HepG2 (cell line): ENCODE data around the gene TBC1D16. TPM values are rescaled to one million over a fixed set of nuclear protein-coding genes. Genes with fewer than 3 reads are reported as not detected.
A peak's percentile ranks its signal among the peaks of the same experiment; 100 is the strongest.

Source experiments
- ADNP ChIP-seq: sonication (generic); formaldehyde crosslinking; IDR thresholded peaks from 2 replicates; pipeline ENCODE4 v1.4.0; 2020; ENCODE audit warnings: missing genetic modification reagents
- AGO1 ChIP-seq: fragments of 200-400 bp; formaldehyde crosslinking; IDR thresholded peaks from 2 replicates; pipeline ENCODE4 v1.6.1; 2017; ENCODE audit warnings: mild to moderate bottlenecking, low read depth, low read length, moderate library complexity; ENCODE audit not compliant: poor library complexity, severe bottlenecking
- RFXAP ChIP-seq: sonication (generic); formaldehyde crosslinking; IDR thresholded peaks from 2 replicates; pipeline ENCODE4 v1.4.0; 2020; ENCODE audit warnings: missing genetic modification reagents, borderline replicate concordance
- RORA ChIP-seq: sonication (generic); formaldehyde crosslinking; IDR thresholded peaks from 2 replicates; pipeline ENCODE4 v1.5.0; 2020; ENCODE audit warnings: mild to moderate bottlenecking, missing genetic modification reagents, moderate library complexity
- SCMH1 ChIP-seq: sonication (generic); formaldehyde crosslinking; IDR thresholded peaks from 2 replicates; pipeline ENCODE4 v1.9.0; 2021; ENCODE audit warnings: missing genetic modification reagents, mild to moderate bottlenecking, borderline replicate concordance
- ZNF317 ChIP-seq: sonication (generic); formaldehyde crosslinking; IDR thresholded peaks from 2 replicates; pipeline ENCODE4 v1.5.0; 2020; ENCODE audit warnings: mild to moderate bottlenecking, missing genetic modification reagents
- ZNF331 ChIP-seq: sonication (generic); formaldehyde crosslinking; IDR thresholded peaks from 2 replicates; pipeline ENCODE4 v1.4.0; 2020; ENCODE audit warnings: missing genetic modification reagents
- polyA plus RNA-seq, 8 experiments: library from polyadenylated mRNA; depleted of rRNA in 3 of 8; stranded (reverse) in 7 of 8; unstranded in 1 of 8; fragments of >200 nt; fragmentation: Illumina TruSeq in 4 of 8; extraction: Trizol in 4 of 8; gene quantifications; 2 replicates each; pipeline versions ENCODE4 v1.2.1 to v1.2.3, GENCODE V29; 2011 to 2016; ENCODE audit warnings: low read depth in 4 of 8, missing spikeins in 1 of 8, mixed read lengths in 1 of 8; ENCODE audit not compliant: insufficient read depth in 1 of 8
- total RNA-seq, 5 experiments: library from RNA; depleted of rRNA; stranded (reverse); fragments of >200 nt; fragmentation: Illumina TruSeq; extraction: Trizol; gene quantifications; 2 replicates each; pipeline ENCODE4 v1.2.3, GENCODE V29; 2016; ENCODE audit warnings: low read depth in 1 of 5
- TF ChIP-seq, protein P1 (sequence below): sonication (generic); formaldehyde crosslinking; IDR thresholded peaks from 2 replicates; pipeline ENCODE4 v1.4.0; 2020; ENCODE audit warnings: missing genetic modification reagents
- TF ChIP-seq, protein P2 (sequence below): sonication (generic); formaldehyde crosslinking; IDR thresholded peaks from 2 replicates; pipeline ENCODE4 v1.8.0; 2022; ENCODE audit warnings: missing genetic modification reagents, mild to moderate bottlenecking, moderate library complexity, borderline replicate concordance
- TF ChIP-seq, protein P3 (sequence below): sonication (generic); formaldehyde crosslinking; IDR thresholded peaks from 2 replicates; pipeline ENCODE4 v1.8.0; 2022; ENCODE audit warnings: low read depth, missing genetic modification reagents
- TF ChIP-seq, protein P4 (sequence below): sonication (generic); formaldehyde crosslinking; IDR thresholded peaks from 2 replicates; pipeline ENCODE4 v1.4.0; 2020; ENCODE audit warnings: mild to moderate bottlenecking, missing genetic modification reagents
- TF ChIP-seq, protein P5 (sequence below): sonication (generic); formaldehyde crosslinking; IDR thresholded peaks from 2 replicates; pipeline ENCODE4 v1.4.0; 2020; ENCODE audit warnings: missing genetic modification reagents

The TBC1D16 gene
- total and polyA plus RNA-seq, 2 of the 13 experiments (the other 11 are each of a cell fraction or from before 2014, with no cell fraction given): 14.9 to 24.9 TPM

DNA sequence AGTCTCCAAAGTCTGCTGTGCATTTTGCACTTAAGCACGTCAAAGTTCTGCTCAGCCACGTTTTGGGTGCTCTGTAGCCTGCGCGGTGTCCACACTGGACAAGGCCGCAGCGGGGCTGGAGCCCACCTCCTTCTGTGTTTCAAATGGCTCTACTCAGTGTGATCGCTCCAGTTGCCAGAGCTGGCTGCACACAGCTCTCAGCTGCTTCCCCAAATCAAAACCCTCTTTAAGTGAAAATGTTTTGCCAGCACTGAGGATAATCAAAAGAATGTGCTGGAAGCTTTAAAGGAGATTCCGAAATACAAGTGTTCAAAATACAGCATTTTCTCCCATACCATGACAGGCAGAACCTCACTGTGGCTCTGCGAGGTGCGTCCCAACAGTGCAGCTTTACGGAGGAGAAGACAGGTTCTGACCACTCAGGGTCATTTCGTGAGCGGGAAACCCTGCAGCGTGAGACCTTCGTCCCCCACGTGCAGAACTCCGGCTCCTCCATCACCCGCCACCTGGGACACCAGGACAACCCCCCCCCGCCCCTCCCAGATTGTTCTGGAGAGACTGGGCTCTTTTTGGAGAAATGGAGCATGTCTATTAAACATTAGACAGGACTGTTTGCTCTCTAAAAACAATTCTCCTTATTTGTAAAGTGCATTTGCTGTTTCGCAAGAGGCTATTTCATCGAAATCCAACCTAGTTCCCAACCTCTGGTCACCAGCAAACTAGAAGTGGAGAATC, 16.6 kb downstream of the TBC1D16 start (continued):
- TF ChIP-seq, protein P1, sequence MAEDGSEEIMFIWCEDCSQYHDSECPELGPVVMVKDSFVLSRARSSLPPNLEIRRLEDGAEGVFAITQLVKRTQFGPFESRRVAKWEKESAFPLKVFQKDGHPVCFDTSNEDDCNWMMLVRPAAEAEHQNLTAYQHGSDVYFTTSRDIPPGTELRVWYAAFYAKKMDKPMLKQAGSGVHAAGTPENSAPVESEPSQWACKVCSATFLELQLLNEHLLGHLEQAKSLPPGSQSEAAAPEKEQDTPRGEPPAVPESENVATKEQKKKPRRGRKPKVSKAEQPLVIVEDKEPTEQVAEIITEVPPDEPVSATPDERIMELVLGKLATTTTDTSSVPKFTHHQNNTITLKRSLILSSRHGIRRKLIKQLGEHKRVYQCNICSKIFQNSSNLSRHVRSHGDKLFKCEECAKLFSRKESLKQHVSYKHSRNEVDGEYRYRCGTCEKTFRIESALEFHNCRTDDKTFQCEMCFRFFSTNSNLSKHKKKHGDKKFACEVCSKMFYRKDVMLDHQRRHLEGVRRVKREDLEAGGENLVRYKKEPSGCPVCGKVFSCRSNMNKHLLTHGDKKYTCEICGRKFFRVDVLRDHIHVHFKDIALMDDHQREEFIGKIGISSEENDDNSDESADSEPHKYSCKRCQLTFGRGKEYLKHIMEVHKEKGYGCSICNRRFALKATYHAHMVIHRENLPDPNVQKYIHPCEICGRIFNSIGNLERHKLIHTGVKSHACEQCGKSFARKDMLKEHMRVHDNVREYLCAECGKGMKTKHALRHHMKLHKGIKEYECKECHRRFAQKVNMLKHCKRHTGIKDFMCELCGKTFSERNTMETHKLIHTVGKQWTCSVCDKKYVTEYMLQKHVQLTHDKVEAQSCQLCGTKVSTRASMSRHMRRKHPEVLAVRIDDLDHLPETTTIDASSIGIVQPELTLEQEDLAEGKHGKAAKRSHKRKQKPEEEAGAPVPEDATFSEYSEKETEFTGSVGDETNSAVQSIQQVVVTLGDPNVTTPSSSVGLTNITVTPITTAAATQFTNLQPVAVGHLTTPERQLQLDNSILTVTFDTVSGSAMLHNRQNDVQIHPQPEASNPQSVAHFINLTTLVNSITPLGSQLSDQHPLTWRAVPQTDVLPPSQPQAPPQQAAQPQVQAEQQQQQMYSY (CRISPR knock-in tag): 0 out of 2 replicates have a peak, but pooled peaks have one; percentile 18
- TF ChIP-seq AGO1 (no peak), ZNF317 (CRISPR knock-in tag) (no peak), SCMH1 (no peak), RFXAP (CRISPR knock-in tag) (peak; percentile 61; the same call in 1 of the 2 replicates), ADNP (CRISPR knock-in tag) (no peak), RORA (CRISPR knock-in tag) (no peak), ZNF331 (CRISPR knock-in tag) (peak; percentile 77)
- TF ChIP-seq, protein P2, sequence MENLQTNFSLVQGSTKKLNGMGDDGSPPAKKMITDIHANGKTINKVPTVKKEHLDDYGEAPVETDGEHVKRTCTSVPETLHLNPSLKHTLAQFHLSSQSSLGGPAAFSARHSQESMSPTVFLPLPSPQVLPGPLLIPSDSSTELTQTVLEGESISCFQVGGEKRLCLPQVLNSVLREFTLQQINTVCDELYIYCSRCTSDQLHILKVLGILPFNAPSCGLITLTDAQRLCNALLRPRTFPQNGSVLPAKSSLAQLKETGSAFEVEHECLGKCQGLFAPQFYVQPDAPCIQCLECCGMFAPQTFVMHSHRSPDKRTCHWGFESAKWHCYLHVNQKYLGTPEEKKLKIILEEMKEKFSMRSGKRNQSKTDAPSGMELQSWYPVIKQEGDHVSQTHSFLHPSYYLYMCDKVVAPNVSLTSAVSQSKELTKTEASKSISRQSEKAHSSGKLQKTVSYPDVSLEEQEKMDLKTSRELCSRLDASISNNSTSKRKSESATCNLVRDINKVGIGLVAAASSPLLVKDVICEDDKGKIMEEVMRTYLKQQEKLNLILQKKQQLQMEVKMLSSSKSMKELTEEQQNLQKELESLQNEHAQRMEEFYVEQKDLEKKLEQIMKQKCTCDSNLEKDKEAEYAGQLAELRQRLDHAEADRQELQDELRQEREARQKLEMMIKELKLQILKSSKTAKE (CRISPR knock-in tag): 0 out of 2 replicates have a peak, but pooled peaks have one; percentile 24
- TF ChIP-seq, protein P3, sequence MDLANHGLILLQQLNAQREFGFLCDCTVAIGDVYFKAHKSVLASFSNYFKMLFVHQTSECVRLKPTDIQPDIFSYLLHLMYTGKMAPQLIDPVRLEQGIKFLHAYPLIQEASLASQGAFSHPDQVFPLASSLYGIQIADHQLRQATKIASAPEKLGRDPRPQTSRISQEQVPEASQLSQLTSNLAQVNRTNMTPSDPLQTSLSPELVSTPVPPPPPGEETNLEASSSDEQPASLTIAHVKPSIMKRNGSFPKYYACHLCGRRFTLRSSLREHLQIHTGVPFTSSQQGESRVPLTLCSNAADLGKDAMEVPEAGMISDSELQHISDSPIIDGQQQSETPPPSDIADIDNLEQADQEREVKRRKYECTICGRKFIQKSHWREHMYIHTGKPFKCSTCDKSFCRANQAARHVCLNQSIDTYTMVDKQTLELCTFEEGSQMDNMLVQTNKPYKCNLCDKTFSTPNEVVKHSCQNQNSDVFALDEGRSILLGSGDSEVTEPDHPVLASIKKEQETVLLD (CRISPR knock-in tag): 0 out of 2 replicates have a peak, but pooled peaks have one; percentile 27
- TF ChIP-seq, protein P4, sequence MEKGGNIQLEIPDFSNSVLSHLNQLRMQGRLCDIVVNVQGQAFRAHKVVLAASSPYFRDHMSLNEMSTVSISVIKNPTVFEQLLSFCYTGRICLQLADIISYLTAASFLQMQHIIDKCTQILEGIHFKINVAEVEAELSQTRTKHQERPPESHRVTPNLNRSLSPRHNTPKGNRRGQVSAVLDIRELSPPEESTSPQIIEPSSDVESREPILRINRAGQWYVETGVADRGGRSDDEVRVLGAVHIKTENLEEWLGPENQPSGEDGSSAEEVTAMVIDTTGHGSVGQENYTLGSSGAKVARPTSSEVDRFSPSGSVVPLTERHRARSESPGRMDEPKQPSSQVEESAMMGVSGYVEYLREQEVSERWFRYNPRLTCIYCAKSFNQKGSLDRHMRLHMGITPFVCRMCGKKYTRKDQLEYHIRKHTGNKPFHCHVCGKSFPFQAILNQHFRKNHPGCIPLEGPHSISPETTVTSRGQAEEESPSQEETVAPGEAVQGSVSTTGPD (CRISPR knock-in tag): peak; percentile 81
- TF ChIP-seq, protein P5, sequence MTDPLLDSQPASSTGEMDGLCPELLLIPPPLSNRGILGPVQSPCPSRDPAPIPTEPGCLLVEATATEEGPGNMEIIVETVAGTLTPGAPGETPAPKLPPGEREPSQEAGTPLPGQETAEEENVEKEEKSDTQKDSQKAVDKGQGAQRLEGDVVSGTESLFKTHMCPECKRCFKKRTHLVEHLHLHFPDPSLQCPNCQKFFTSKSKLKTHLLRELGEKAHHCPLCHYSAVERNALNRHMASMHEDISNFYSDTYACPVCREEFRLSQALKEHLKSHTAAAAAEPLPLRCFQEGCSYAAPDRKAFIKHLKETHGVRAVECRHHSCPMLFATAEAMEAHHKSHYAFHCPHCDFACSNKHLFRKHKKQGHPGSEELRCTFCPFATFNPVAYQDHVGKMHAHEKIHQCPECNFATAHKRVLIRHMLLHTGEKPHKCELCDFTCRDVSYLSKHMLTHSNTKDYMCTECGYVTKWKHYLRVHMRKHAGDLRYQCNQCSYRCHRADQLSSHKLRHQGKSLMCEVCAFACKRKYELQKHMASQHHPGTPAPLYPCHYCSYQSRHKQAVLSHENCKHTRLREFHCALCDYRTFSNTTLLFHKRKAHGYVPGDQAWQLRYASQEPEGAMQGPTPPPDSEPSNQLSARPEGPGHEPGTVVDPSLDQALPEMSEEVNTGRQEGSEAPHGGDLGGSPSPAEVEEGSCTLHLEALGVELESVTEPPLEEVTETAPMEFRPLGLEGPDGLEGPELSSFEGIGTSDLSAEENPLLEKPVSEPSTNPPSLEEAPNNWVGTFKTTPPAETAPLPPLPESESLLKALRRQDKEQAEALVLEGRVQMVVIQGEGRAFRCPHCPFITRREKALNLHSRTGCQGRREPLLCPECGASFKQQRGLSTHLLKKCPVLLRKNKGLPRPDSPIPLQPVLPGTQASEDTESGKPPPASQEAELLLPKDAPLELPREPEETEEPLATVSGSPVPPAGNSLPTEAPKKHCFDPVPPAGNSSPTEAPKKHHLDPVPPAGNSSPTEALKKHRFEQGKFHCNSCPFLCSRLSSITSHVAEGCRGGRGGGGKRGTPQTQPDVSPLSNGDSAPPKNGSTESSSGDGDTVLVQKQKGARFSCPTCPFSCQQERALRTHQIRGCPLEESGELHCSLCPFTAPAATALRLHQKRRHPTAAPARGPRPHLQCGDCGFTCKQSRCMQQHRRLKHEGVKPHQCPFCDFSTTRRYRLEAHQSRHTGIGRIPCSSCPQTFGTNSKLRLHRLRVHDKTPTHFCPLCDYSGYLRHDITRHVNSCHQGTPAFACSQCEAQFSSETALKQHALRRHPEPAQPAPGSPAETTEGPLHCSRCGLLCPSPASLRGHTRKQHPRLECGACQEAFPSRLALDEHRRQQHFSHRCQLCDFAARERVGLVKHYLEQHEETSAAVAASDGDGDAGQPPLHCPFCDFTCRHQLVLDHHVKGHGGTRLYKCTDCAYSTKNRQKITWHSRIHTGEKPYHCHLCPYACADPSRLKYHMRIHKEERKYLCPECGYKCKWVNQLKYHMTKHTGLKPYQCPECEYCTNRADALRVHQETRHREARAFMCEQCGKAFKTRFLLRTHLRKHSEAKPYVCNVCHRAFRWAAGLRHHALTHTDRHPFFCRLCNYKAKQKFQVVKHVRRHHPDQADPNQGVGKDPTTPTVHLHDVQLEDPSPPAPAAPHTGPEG (CRISPR knock-in tag): 0 out of 2 replicates have a peak, but pooled peaks have one; percentile 43
